ENCODE measurements around the gene ATG3.
"Not testable (repeated sequence)": the region's sequence is repeated elsewhere in the genome, so short reads cannot be mapped to it uniquely, and the experiment has no call there.

ATG3 gene

DNA sequence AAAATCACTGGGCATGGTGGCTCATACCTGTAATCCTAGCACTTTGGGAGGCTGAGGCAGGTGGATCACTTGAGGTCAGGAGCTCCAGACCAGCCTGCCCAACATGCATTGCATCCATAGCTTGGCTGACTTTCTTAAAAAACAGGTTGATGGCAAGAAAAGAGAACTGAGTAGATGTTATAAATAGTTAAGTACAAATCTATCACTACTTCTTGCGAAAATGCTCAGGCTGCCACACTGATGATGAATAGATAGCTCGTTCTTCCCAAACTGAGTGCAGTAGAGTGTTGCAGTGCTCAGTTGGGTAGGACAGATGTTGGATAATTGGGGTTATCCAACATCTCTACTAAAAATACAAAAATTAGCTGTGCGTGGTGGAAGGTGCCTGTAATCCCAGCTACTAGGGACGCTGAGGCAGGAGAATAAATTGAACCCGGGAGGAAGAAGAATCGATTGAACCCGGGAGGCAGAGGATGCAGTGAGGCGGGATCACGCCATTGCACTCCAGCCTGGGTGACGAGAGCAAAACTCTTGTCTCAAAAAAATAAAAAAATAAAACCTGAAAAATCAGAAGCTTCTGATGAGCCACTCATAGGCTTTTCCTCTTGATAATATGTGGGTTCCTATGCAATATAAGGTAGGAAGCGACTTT lies 63.7 kb downstream of the ATG3 start:
- no peak for DNase-seq

DNA sequence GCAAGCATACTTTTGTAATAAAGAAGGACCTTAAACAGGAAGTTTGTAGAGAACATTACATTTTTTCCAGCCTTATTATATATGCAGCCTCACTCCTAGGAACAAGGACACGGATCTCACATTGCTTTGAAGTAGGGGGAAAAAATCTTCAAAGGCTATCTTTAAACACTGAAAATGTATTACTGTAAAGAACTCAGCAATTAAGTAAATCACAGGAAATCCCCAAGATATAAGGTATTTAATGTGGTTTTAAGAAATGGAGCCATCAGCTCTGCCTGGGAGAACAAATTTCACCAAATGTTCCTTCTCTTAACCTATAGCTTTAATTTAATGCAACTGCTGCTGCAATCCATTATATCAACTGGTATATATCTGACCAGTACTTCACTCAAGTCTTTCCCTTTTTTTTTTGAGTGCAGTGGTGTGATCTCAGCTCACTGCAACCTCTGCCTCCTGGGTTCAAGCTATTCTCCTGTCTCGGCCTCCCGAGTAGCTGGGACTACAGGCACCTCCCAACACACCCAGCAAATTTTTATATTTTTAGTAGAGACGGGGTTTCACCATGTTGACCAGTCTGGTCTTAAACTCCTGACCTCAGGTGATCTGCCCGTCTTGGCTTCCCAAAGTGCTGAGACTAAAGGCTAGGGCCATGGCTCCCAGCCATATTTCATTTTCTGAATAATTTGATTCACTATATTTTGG lies 65.2 kb downstream of the ATG3 start:
- no peak for DNase-seq

DNA sequence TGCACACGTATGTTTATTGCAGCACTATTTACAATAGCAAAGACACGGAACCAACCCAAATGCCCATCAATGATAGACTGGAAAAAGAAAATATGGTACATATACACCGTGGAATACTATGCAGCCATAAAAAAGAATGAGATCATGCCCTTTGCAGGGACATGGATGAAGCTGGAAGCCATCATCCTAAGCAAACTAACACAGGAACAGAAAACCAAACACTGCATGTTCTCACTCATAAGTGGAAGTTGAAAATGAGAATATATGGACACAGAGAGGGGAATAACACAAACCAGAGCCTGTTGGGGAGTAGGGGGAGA lies 67.4 kb downstream of the ATG3 start:
- DNase-seq = not testable (repeated sequence)

GRCh38 chr3:112492124-112492523 lies 69.6 kb downstream of the ATG3 start:
- no peak for DNase-seq

DNA sequence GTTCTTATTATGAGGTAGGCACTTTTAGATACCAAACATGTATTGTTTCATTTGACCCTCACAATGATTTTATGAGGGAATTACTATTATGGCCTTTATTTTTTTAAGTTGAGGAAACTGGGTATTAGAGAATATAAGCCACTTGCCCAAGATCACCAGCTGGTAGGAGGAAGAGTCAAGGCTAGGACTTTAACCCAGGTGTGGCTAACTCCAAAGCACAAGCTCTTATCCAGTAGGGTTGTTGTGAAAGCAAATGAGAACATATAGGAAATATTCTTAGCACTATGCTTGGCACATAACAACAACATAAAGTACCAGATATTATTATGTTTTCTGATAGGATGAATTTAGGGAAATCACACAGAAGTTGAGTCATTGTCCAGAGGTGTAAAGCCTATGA lies 70.4 kb downstream of the ATG3 start:
- DNase-seq = no peak

GRCh38 chr3:112489674-112490479 lies 71.9 kb downstream of the ATG3 start:
- DNase-seq = no peak

- peak; percentile 3 for DNase-seq
These were observed 74.8 kb downstream of the ATG3 start for GRCh38 chr3:112486811-112487505.

- no peak for DNase-seq
These were observed 77.4 kb downstream of the ATG3 start for GRCh38 chr3:112484352-112484751.

- DNase-seq = no peak
These were observed 79.1 kb downstream of the ATG3 start for GRCh38 chr3:112482675-112483074.
